Fibroblast of skin of right biceps (primary cell): ENCODE data around the gene SRP14.
"Not testable (repeated sequence)": the region's sequence is repeated elsewhere in the genome, so short reads cannot be mapped to it uniquely, and the experiment has no call there.

Source experiments
- DNase-seq: peaks from one replicate; pipeline ENCODE4 v3.0.0-alpha.2; 2013

The SRP14 gene

GRCh38 chr15:40016224-40016865 lies 22.6 kb downstream of the SRP14 start:
- no peak for DNase-seq

GRCh38 chr15:40014390-40014789 lies 24.6 kb downstream of the SRP14 start:
- DNase-seq = no peak

- not testable (repeated sequence) for DNase-seq
Measured at GRCh38 chr15:40013372-40013771, 25.6 kb downstream of the SRP14 start.

- DNase-seq = no peak
Measured at GRCh38 chr15:40011303-40011702, 27.7 kb downstream of the SRP14 start.

GRCh38 chr15:40010686-40011085 lies 28.3 kb downstream of the SRP14 start:
- no peak for DNase-seq

DNA sequence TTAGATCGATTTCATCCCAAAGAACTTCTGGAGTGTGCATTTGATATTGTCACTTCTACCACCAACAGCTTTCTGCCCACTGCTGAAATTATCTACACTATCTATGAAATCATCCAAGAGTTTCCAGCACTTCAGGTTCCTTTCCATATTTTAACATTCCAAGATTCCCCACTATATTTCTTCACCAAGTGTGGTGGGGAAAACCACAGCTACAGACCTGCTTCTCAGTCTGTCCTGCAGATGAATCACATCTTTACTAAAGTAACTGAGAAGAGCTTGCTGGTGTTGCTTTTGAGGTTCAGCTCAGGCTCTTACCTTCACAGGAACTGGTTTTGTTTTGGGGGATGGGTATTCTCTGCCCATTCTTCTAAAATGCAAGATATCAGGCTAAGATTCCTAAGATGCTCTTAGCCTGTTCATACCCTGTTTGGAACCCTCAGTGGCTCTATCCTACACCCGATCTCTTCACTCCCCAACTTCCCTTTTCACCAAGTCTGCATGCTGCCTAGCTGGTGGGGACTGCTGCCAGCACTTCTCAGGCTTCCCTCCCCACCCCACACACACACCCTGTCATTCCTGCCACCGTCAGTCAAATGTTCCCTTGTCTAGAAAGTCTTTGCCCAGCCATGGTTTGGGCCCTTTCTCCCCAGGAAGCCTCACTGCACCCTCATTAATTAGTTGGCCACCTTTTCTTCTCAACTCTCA lies 30.8 kb downstream of the SRP14 start:
- no peak for DNase-seq

- peak; percentile 48 for DNase-seq
Measured at GRCh38 chr15:40006646-40007045, 32.3 kb downstream of the SRP14 start.

GRCh38 chr15:40006003-40006402 lies 33.0 kb downstream of the SRP14 start:
- DNase-seq = peak; percentile 11

GRCh38 chr15:40003116-40003916 lies 35.7 kb downstream of the SRP14 start:
- DNase-seq = no peak

GRCh38 chr15:40002295-40002694 lies 36.7 kb downstream of the SRP14 start:
- peak; percentile 27 for DNase-seq

DNA sequence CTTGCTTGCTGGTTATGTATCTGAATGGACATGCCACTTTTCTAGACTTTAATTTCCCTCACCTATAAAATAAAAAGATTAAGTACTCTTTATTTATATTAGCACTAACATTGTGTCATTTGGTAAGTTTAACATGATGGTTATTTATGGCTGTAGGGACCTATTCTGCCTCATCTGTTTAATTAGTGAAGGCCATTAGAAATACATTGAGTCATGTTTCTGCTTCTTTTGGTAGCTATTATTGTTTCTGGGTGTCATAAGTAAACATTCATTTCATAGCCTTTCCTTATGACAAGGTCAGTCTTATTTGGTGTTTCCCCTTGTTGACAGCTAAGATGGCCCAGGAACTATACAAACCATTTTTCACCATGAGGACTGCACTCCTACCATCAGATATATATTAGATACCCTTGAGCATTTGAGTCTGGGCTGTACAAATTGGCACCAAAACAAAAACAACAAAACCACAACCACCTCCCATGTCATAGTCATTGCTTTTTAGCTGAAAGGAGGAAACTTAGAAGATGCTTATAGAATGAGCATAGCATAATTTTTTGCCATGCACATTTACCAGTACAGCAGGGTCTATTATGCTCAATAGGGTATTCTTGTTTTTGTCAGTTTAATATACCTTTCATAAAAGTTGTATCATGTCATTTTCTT lies 39.3 kb downstream of the SRP14 start:
- peak; percentile 31 for DNase-seq

DNA sequence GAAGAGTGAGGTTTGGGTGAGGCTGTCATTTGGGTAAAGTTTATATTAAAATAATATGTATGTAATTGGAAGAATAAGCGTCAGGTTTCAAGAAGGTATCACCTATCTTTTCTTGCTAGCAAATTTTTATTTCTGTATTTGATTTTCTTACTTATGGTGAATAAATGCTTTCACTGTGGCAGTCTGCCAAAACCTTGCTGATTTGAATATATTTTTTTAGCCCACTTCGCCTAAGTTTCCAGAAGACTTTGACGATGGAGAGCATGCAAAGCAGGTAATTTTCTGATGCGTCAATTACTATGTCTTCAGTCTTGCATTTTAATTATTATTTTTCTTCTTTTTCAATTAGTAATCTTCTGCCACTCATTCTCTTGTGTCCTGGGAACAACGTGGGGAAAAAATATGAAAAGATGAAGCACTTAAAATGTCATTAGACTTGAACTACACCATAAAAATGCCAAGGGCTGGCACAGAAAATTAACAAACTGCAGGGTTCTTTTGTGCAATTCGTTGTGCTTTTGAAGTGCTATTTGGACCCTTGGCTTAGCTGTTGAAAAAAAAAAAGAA lies 40.4 kb downstream of the SRP14 start:
- DNase-seq = no peak

- no peak for DNase-seq
Measured at GRCh38 chr15:39997639-39998038, 41.3 kb downstream of the SRP14 start.

- DNase-seq = peak; percentile 79
Measured at GRCh38 chr15:39997031-39997430, 42.0 kb downstream of the SRP14 start.

DNA sequence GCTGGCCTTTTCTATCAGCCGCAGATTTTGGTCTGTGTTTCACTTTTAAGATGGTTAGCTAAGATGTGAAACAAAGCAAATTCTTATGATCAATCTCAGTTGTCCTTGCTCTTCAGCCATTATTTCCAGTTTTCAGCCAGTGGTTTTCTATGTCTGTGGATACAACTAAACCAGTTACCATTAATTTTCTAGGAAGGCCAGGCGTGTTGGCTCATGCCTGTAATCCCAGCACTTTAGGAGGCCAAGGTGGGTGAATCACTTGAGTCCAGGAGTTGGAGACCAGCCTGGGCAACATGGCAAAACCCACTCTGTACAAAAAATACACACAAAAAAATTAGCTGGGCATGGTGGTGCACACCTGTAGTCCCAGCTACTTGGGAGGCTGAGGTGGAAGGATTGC lies 42.8 kb downstream of the SRP14 start:
- DNase-seq = not testable (repeated sequence)

DNA sequence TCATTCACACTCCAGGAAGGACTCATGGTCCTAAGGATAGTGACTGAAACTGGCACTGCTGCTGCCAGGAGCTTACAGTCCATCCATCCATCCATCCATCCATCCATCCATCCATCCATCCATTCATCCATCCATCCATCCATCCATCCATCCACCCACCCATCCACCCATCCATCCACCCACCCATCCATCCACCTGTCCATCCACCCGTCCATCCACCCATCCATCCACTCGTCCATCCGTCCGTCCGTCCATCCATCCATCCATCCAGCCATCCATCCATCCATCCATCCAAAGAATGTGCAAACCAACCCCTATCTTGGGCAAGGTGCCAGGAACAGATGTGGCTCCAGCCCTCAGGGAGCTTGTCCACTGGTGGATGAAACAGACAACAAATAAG lies 46.0 kb downstream of the SRP14 start:
- DNase-seq = not testable (repeated sequence)

- no peak for DNase-seq
Measured at GRCh38 chr15:39990706-39991105, 48.3 kb downstream of the SRP14 start.

- no peak for DNase-seq
Measured at GRCh38 chr15:39987821-39988220, 51.2 kb downstream of the SRP14 start.
